T follicular helper cell (primary cell): Measurements from ENCODE around the gene DDTL.
"Not testable (repeated sequence)": the region's sequence is repeated elsewhere in the genome, so short reads cannot be mapped to it uniquely, and the experiment has no call there.

Source experiments
- DNase-seq: peaks from one replicate; pipeline ENCODE4 v3.0.0-alpha.2; 2020; ENCODE audit warnings: low read depth

Gene DDTL

GRCh38 chr22:23970201-23970641, 3.5 kb downstream of the DDTL start:
- no peak for DNase-seq

DNA sequence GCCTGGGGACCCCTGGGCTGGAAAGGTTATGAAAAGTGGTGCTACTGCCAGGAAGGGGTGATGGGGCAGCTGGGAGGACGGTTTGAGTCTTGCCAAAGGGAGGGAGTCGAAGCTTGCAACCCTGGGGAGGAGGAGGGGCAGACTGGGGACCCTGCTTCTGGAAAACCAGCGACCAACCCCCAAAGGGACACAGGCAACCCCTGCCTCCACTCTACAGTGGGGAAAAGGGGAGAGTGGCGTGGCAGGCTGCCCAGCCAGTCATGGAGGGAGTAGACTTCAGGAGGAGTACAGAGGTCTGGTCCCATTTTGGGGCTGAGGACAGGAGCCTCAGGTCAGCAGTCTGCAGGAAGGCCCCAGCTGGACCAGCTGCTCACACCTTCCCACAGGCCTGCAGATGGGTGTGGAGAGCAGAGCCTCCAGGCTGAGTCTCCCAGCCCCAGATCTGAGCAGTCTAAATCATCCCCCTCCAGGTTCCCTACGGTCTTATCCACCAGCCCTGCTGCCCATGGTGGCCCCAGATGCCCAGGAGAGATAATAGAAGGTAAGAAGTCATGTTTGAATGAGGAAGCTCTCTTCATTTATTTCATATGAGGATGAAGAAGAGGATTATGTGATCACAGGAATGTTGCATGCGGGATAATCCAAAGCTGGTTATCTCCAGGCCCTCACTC, 4.3 kb downstream of the DDTL start:
- DNase-seq: no peak

DNA sequence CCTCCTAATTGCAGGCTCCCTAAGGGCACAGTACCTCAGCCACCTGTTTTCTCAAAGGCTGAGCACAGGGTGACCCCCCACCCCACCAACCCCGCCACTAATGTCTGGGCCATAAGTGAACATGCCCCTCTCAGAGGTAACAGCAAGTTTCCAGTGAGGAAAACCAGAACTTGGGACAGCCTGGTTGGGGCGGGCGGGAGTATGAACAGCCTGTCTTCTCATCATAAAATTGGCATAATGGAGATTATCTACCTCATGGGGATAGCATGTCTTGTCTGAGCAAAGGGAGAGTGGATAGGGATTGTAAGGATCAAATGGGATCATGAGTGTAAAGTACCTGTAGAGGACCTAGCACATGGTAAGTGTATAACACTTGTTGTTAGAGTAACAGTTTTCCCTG, 5.2 kb downstream of the DDTL start:
- not testable (repeated sequence) for DNase-seq

DNA sequence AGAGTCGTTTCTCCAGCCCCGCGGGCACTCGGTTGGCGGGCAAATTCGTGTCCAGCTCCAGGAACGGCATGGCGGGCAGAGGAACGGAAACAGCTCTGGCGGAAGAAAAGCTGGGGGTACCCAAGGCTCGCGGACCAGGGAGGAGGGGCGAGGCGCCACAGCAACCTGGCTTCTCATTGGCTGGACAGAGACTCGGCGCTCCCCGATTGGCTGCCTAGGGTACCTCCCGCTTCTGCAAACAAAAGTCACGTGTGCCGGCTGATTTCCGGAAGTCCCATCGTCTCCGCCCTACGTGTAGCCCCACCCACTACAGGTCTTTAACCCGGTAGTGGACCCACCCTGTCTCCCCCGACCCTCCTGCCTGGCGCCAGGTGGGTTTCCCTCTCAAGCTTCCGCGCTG, 7.7 kb downstream of the DDTL start, which contains the start of gene DDT:
Gene DDT (minus strand): TSS at position 97 of the 400 bp plus-strand sequence. CDS start 27 bp downstream, at position 70.
- not testable (repeated sequence) for DNase-seq

DNA sequence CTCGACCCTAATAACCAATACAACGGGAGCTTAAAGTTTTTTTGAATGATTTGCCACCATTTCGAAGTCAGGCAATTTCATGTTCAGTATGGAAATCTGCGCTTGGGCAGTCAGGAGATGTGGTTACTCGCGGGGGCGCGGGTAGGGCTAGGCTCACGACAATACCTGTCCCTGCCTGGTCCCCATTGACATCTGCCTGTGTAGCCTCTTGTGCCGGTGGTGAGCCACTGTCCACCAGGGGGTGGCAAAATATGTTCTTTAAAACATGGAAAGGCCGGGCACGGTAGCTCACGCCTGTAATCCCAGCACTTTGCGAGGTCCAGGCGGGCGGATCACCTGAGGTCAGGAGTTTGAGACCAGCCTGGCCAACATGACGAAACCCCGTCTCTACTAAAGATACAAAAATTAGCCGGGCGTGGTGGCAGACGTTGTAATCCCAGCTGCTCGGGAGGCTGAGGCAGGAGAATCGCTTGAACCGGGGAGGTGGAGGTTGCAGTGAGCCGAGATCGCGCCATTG, 8.2 kb downstream of the DDTL start:
- not testable (repeated sequence) for DNase-seq

DNA sequence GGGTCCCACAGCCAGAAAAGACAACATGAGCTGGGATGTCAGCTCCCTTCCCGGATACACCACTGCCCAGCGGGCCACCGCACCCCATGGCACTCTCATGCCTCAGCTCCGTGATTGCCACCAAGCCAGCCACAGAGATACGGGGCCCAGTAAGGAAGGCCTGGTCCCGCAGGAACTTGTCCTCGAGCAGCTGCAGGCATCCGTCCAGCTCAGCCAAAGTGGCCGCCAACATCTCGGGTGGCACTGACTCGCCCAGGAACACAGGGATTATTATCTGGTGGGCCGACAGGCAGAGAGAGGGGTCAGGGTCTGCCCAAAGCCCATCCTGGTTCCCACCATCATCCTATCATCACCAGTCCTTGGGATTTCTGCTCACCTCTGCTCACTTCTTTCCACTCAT, 10.6 kb downstream of the DDTL start:
- DNase-seq: not testable (repeated sequence)

GRCh38 chr22:23979557-23980240, 13.0 kb downstream of the DDTL start, which contains the start of gene GSTT2:
Gene GSTT2 (plus strand): TSS chr22:23980134.
- not testable (repeated sequence) for DNase-seq

GRCh38 chr22:23980567-23980966, 13.9 kb downstream of the DDTL start:
- DNase-seq: not testable (repeated sequence)

DNA sequence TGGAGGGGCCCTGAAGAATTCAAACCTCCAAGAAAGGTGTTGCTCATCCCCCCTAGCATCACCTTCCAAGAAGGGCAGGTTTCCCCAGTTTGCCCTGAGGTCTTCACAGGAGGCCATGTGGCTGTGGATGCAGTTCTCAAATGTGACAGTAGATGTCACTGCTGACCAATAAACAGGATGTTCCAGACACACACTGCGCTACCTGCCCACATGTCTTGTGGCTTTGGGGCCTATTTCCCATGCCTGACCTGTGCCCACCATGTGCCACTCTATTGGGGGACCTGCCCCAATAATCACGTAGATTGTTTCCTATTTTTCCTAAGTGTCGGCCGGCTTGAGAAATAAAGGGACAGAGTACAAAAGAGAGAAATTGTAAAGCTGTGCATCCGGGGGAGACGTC, 17.7 kb downstream of the DDTL start:
- peak; percentile 9 for DNase-seq

- not testable (repeated sequence) for DNase-seq
Observed at GRCh38 chr22:23986089-23986488, 19.4 kb downstream of the DDTL start.

DNA sequence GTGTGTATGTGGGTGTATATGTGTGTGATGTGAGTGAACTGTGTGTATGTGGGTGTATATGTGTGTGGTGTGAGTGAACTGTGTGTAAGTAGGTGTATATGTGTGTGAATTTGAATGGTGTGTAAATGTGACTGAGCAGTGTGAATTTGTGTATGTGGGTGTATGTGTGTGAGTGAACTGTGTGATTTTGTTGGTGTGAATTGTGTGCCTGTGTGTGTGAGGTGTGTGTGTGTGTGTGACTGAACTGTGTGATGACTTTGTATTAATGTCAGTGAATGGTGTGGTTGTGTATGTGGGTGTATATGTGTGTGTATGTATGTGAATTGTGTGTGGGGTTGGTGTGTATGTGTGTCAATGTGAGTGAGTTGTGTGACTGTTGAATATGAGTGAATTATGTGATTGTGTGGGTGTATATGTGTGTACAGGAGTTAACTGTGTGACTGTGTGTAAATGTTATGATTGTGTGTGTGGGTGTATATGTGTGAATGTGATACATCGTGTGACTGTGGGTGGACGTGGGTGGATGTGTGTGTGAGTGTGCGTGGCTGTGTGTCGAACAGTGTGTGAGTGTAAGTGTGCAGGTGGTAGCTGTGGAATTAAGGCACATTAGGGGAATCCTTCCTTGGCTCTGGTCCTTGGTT, 20.0 kb downstream of the DDTL start:
- DNase-seq: not testable (repeated sequence)

DNA sequence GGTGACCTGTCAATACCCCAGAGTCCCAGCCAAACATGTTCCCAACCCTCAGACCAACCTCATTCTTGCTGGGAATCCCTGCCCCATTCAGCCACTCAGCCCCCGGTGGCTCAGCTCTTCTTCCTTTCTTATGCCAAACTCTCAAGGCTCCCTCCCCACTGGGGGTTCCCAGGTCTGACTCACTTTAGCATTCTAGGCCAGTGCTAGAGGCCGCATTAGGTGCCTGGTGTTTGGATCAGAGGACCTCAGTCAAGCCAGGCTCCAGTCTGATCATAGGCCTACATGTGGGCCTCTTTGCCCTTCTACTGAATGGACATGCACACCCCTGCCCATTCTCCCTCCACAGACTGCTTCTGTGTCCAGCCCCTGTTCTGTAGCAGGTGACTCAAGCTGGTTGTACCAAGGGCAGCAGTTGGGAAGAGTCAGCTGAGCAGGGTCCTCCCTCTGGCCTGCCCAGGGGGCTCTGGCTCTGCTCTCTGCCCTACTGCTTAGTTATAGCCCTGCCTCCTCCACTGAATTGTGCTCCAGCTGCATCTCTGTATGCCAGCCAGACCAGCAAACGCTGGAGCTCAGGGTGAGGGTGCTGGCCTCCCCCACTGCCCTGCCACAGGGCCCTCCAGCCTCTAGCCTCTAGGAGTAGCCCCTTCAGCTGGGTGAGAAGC, 23.0 kb downstream of the DDTL start:
- not testable (repeated sequence) for DNase-seq

DNA sequence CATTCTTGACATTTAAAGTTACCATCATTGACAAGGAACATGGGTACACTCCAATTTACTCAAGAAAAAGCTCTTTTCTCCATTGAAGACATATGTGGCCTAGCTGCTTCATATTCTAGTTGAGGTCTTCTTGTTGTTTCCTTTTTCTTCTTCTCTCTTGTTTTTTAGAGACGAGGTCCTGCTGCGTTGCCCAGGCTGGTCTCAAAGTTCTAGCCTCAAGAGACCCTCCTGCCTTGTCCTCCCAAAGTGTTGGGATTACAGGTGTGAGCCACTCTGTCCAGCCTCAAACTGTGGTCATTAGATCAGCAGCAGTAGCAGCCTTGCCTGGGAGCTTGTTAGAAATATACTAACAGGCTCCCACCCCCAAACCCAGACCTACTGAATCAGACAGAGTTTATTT, 26.4 kb downstream of the DDTL start:
- DNase-seq: not testable (repeated sequence)

DNA sequence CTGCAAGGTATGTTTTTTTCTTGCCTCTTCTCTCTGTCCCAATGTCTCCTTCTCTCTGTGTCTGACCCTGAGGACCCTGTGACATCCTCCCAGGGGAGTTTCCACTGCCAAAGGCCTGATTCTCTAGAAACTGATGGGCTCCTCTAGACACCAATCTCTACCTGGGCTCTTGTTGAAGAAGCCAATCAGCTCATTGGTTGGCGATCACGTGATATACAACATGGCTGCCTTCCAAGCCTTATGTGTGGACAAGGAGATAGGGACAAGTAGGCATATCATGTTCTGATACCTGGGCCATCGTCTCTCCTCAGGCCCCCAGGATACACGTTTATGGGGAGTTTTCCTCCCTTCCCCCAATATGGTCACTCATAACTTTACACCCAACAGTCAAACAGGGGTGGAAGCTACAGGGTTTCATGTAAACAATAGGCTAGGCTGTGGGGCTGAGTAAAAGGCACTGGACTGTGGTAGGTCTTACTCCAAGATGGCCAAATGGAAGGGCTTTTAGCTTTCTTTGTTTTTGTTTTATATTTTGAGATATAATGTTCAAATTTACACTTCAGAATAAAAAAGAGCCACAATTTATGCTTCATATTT, 27.0 kb downstream of the DDTL start:
- not testable (repeated sequence) for DNase-seq

GRCh38 chr22:23997092-23997491, 30.4 kb downstream of the DDTL start:
- DNase-seq: no peak

DNA sequence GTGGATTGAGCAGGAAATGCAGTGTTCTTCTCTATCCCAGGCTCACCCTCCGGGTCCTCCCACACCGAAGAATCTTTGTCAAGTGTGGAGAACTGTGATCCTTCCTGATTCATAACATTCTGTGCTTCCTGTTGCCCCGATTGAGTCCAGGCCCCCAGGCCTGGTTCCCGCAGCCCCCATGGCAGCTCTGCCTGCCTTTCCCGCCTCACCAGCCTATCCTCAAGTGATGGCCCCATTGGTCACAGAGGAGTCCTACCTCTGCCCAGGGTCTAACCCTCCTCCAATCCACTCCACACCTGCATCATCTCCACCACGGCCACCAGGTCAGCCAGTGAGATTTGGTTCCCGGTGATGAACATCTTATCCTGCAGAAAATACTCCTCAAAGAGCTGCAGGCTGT, 33.1 kb downstream of the DDTL start:
- not testable (repeated sequence) for DNase-seq

GRCh38 chr22:24001314-24001713, 34.6 kb downstream of the DDTL start:
- no peak for DNase-seq

DNA sequence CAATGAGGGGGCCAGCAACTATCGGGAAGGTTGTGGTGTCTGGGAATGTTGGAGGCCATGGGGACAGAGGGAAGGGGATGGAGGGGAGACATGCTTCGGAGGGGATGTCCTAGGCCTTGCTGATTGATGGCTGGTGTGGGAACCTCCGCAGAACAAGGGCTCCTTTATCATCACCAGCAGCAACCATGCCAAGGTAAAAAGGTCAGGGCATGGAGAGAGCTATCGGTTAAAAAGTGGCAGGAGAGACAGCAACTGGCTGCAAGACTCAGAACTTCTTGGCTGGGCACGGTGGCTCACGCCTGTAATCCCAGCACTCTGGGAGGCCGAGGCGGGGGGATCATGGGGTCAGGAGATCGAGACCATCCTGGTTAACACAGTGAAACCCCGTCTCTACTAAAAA, 35.6 kb downstream of the DDTL start:
- DNase-seq: no peak

DNA sequence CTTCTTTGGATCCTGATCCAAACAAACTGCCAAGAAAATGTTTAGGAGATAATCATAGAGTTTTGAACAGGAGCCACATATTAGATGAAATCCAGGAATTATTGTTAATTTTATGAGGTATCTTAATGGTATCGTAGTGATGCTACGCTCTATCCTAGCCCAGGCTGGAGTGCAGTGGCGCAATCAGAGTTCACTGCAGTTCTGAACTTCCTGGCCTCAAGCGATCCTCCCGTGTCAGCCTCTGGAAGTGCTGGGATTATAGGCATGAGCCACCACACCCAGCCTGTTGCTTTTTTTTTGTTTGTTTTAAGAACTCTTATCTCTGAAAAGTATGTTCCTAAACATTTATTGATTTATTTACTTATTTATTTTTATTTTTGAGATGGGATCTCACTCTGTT, 36.2 kb downstream of the DDTL start:
- DNase-seq: no peak

GRCh38 chr22:24003887-24004286, 37.2 kb downstream of the DDTL start:
- DNase-seq: no peak

- no peak for DNase-seq
Observed at GRCh38 chr22:24005201-24005600, 38.5 kb downstream of the DDTL start, which contains the start of gene GSTT4. Gene GSTT4 (minus strand): TSS chr22:24005453. CDS start chr22:24005356, 97 bp downstream.
